GM18870 (cell line): ENCODE data around the gene UBTF.

Experiments used
- ATAC-seq: cut with Tn5 transposase; IDR thresholded peaks from one replicate; pipeline ENCODE4 v1.9.1; 2021; ENCODE audit warnings: moderate library complexity; ENCODE audit not compliant: unreplicated experiment

Gene UBTF

DNA sequence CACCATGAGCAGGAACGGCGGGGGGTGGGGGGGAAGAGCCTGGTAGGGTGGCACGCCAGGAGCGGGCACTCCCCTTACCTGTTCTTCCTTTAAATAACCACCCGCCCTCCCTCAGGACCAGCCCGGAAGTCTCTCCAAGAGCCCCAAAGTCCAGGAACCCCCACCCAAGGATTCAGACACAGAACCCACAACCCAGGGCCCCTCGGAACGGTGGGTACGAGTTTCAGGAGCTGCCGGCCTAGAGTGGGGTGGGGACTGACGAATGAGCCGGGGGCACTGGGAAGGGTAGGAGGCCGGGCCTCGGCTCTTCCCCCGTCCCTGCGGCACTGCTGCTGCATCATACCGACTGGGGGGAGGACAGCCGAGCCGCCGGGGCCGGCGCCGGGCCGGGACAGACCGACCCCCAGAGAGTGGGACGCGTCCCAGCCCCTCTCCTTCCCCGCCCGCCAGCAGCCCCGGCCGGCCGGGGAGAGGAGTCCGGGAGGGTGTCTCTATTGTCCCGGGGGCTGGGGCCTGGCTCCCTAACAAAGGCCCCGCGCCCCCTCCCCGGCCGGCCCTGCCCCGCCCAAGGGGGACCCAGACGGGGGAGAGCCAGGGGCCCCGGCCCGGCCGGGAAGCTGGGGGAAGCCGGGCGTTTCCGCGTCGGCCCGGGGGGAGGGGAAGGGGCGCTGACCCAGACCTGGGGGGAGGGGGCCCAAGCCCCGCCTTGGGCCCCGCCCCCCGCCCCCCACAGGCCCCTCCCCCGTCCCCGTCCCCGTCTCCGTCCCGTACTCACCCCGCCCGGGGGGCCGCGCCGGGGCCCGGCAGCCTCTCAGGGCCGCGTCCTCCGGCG, 20.5 kb downstream of the UBTF start:
- ATAC-seq: no peak

DNA sequence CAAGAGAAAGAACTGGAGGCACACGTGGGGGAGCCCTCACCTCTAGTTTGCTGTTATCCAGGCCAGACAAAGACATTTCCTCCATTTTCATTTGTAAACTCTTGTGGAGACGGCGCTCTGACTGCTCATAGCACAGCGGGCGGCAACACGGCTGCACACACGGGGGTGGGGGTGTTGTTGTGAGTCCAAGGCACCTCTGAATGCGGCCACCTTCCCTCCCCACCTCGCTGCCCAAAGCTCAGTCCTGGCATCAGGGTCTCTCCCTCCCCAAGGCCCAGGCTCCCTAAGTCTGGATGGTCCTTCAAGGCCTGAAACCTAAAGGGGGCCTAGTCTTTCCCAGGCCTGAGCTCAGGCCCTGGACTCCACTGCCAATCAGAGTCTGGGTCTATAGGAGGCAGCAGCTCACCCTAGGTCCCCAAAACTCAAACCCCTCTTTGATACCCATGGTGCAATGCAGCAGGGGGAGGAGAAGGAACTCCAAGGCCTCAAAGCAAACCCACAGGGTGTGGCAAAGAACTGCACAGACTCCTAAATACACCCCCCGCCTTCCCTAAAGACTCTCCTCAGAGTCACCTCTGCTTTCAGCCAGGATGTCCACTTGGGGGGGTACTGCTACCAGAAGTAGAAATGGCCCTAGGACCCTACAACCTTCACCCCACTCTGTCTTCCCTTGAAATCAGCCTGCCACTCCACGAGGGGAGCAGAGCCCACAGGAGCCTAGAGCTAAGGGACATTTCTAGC, 21.3 kb downstream of the UBTF start:
- no peak for ATAC-seq

GRCh38 chr17:44197107-44197506, 22.4 kb downstream of the UBTF start:
- no peak for ATAC-seq

GRCh38 chr17:44193326-44194084, 26.0 kb downstream of the UBTF start:
- no peak for ATAC-seq

DNA sequence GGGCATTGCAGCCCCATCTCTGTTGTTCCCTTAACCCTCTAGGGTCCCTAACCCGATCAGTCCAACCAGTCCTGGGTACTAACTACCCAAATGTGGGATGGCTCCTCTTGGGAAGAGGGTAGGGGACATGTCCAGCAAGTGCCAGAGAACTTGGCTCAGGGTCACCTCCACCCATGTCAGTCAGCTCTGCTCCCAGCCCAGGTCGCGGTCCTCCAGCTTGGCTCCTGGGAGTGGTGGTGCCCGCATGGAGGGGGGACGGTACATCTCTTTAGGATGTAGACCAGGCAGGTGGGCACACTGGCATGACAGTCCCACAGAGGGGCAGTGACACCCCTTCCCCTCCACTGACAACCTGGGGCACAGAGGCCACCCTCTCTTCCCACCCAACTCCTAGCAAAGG, 26.7 kb downstream of the UBTF start:
- no peak for ATAC-seq

DNA sequence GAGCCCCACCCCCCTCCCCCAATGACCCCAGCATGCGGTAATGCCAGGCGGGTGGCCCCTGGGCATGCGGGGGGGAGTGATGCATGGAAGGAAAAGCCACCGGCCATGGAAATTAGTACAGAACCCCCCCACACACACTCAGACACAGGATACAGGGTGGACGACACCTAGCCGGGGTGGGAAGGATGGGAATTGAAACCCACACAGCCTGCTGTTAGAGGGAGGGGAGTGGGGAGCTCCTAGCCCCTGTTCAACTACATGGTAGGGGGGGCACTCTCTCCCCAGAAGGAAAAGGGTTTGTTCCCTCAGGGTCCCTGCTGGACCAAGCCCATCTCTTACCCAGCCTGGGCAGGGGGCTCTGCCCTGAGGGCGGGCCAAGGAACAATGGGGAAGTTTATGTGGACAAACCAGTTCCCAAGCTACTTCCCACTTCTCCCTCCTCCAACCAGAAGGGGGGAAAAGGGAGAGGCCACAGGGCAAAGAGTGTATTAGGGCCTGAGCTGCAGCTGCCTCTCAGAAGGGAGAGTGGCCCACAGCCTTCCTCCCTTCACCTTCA, 27.5 kb downstream of the UBTF start:
- ATAC-seq: no peak

GRCh38 chr17:44191369-44191768, 28.1 kb downstream of the UBTF start:
- ATAC-seq: no peak

DNA sequence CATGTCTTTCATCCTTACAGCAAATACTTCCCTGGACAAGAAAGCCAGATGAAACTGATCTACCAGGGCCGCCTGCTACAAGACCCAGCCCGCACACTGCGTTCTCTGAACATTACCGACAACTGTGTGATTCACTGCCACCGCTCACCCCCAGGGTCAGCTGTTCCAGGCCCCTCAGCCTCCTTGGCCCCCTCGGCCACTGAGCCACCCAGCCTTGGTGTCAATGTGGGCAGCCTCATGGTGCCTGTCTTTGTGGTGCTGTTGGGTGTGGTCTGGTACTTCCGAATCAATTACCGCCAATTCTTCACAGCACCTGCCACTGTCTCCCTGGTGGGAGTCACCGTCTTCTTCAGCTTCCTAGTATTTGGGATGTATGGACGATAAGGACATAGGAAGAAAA, 29.0 kb downstream of the UBTF start:
- no peak for ATAC-seq

DNA sequence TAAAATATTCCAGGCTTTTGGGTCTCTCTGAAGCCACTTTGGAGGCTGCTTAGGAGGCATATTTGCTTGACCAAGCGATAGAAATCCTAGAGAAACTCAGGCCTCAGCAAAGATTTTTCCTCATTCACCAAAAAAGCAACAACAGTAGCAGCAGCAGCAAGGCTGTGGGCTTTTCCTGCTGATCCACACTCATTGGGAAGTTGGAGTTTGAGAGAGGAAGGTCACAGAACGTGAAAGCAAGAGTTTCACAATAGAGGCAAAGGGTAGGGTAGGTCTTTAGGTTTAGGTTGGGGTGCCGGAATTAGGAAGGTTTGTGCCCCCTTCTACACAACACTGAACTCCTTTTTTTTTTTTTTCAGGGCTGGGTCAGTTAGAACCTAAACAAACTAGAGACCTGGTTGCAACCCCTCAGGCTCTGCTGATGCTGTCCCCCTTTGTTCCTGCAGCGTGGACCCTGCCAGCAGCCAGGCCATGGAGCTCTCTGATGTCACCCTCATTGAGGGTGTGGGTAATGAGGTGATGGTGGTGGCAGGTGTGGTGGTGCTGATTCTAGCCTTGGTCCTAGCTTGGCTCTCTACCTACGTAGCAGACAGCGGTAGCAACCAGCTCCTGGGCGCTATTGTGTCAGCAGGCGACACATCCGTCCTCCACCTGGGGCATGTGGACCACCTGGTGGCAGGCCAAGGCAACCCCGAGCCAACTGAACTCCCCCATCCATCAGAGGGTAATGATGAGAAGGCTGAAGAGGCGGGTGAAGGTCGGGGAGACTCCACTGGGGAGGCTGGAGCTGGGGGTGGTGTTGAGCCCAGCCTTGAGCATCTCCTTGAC, 30.7 kb downstream of the UBTF start:
- no peak for ATAC-seq

DNA sequence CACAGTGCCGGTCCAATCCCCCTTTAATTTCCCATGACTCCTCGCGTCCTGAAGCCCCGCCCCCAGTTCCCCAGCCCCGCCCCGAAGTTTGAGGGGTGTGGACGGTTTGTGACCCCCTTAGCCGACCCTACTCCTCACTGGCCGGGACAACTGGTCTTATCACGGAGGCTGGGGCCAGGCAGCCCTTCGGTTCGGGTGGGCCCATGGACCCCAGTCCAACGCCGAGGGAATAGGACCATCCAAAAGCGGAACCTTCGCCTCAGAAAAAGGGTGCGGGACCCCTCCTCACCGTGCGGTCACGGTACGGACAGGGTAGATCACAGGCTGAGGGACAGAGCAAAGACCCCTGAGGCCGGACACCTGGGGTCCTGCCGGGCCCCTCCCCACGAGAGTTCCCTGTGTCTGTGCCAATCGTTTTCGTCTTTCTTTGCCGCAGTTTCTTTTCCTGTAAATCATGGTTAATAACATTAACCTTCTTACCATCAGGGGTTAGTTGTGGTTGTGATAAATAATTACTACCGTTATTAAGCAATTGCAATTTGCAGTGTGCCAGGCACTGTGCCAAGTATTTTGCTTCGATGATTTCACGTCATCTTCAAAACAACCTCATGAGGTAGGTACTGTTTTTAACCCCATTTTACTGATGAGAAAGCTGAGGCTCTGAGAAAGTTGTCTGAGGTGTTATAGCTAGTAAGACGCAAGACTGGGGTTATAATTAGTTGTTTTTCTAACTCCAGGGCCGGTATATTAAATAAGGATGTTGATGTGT, 32.2 kb downstream of the UBTF start:
- peak; percentile 33 for ATAC-seq

GRCh38 chr17:44186307-44187130, 33.0 kb downstream of the UBTF start, which contains the start of gene TMUB2:
Gene TMUB2, plus strand, starts transcription at chr17:44186972. Its CDS starts 737 bp downstream, at chr17:44187709.
- peak; percentile 84 for ATAC-seq

DNA sequence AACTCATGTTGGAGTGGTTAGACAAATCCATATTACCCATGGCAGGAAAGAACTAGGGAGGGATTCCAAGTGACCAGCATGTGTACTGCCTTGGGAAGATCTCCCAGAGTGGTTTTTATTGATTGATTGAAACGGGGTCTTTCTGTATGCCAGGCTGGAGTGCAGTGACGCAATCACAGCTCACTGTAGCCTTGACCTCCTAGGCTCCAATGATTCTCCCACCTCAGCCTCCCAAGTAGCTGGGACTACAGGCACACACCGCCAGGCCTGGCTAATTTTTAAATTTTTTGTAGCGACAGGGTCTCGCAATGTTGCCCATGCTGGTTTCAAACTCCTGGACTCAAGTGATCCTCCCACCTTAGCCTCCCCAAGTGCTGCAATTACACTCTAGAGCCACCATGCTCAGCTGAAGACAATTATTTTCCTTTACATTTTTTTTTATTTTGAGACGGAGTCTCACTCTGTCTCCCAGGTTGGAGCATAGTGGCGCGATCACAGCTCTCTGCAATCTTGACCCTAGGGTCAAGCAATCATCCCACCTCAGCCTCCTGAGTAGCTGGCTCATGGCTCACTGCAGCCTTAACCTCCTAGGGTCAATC, 35.2 kb downstream of the UBTF start:
- ATAC-seq: no peak

- ATAC-seq: no peak
Measured at GRCh38 chr17:44183024-44183423, 36.5 kb downstream of the UBTF start.

DNA sequence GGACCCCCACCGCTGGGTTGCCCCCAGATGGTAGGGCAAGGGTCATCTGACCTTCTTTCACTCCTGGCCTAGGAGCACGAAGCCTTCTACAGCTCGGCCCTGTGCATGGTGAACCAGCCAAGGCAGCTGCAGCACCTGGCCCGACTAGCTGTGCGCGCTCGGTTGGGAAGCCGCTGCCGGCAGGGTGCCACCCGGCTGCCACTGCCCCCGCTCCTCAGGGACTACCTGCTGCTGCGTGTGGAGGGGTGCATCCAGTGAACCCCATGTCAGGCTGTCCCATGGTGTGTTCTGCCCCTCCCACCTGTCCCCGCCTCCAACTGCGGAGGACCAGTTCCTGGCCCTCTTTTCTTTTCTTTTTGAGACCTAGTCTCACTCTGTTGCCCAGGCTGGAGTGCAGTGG, 41.3 kb downstream of the UBTF start:
- ATAC-seq: no peak

GRCh38 chr17:44177640-44178039, 41.8 kb downstream of the UBTF start:
- ATAC-seq: no peak

GRCh38 chr17:44176671-44177501, 42.6 kb downstream of the UBTF start:
- no peak for ATAC-seq

- ATAC-seq: no peak
Measured at GRCh38 chr17:44176257-44176656, 43.2 kb downstream of the UBTF start.
